HFFc6 (cell line): ENCODE data around the gene SPRY4. TPM values are rescaled to one million over a fixed set of nuclear protein-coding genes. Genes with fewer than 3 reads are reported as not detected.
"Not testable (repeated sequence)": the region's sequence is repeated elsewhere in the genome, so short reads cannot be mapped to it uniquely, and the experiment has no call there.

ENCODE experiments used
- DNase-seq: peaks from one replicate; pipeline ENCODE4 v3.0.0-alpha.2; 2018
- H3K27ac Mint-ChIP-seq: 2 replicates; pipeline ENCODE4 v1.8.0; 2020; ENCODE audit warnings: mild to moderate bottlenecking, mixed read lengths
- H3K27me3 Mint-ChIP-seq: 2 replicates; pipeline ENCODE4 v1.8.0; 2021; ENCODE audit warnings: mild to moderate bottlenecking, moderate library complexity, mixed read lengths; ENCODE audit not compliant: insufficient read depth
- H3K36me3 Mint-ChIP-seq: 2 replicates; pipeline ENCODE4 v1.8.0; 2021; ENCODE audit warnings: low read depth, mixed read lengths
- H3K4me1 Mint-ChIP-seq: 2 replicates; pipeline ENCODE4 v1.8.0; 2020; ENCODE audit warnings: low read depth, mixed read lengths
- H3K4me3 Mint-ChIP-seq: 2 replicates; pipeline ENCODE4 v1.8.0; 2020; ENCODE audit warnings: mild to moderate bottlenecking, moderate library complexity, mixed read lengths
- H3K9me3 Mint-ChIP-seq: 2 replicates; pipeline ENCODE4 v1.8.0; 2020; ENCODE audit warnings: mild to moderate bottlenecking, mixed read lengths
- total RNA-seq, 6 experiments: library from RNA; stranded (reverse); fragmentation: NEBNext Ultra II Directional; extraction: Animal tissue kit (Norgen Biotek cat#: 25700); gene quantifications; 2 replicates in 1 of 6; 3 replicates in 5 of 6; pipeline ENCODE4 v1.2.3, GENCODE V29; 2021
- TF ChIP-seq, protein P1 (sequence below): fragments of 200-600 bp; sonication (generic); IDR thresholded peaks from 2 replicates; pipeline ENCODE4 v1.5.0; 2021; ENCODE audit warnings: antibody characterized with exemption, mild to moderate bottlenecking

The SPRY4 gene
- total RNA-seq, 6 experiments from 2014 or later = 26.1 to 28.9 (median 27.8) TPM

DNA sequence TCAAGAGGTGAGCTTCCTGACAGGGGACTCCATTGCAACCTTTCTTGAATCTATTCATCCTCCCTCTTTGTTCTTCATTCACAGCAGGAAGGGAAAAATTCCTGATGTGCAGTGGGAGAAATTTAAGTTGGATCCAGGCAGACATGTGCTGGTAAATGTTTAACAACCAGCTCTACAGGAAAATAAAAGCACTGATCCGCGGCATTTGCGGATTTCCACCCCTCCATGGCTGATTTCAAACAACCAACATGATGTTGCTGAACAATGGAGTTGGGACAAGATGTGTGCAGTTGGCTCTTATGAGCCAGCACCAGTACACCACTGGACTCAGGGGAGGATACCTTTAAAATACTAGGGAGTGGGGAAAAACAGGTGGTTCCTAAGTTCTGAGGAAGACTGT is 47.0 kb downstream of the SPRY4 start:
- Mint-ChIP-seq H3K4me3 (no peak overlapping the region), H3K27ac (no peak overlapping the region), H3K27me3 (no peaks in the 10 kb centered on the region; the same call in 1 of the 2 replicates), H3K9me3 (no peaks in the 10 kb centered on the region), H3K4me1 (no peaks in the 10 kb centered on the region), H3K36me3 (no peaks in the 10 kb centered on the region)
- no peak for DNase-seq
- TF ChIP-seq, protein P1, sequence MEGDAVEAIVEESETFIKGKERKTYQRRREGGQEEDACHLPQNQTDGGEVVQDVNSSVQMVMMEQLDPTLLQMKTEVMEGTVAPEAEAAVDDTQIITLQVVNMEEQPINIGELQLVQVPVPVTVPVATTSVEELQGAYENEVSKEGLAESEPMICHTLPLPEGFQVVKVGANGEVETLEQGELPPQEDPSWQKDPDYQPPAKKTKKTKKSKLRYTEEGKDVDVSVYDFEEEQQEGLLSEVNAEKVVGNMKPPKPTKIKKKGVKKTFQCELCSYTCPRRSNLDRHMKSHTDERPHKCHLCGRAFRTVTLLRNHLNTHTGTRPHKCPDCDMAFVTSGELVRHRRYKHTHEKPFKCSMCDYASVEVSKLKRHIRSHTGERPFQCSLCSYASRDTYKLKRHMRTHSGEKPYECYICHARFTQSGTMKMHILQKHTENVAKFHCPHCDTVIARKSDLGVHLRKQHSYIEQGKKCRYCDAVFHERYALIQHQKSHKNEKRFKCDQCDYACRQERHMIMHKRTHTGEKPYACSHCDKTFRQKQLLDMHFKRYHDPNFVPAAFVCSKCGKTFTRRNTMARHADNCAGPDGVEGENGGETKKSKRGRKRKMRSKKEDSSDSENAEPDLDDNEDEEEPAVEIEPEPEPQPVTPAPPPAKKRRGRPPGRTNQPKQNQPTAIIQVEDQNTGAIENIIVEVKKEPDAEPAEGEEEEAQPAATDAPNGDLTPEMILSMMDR = no peak

DNA sequence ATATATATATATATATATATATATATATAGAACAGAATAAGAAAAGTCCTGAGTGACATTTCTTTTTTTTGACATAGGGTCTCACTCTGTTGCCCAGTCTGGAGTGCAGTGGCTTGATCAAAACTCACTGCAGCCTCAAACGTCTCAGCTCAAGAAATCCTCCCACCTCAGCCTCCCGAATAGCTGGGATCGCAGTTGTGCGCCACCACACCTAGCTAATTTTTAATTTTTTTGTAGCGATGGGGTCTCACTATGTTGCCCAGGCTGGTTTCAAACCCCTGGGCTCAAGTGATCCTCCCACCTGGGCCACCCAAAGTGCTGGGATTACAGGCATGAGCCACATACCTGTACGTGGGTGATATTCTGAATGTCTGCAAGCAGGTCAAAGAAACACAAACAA is 48.3 kb downstream of the SPRY4 start:
- Mint-ChIP-seq H3K9me3 (no peaks in the 10 kb centered on the region), H3K27ac (no peak overlapping the region), H3K27me3 (peaks cover 3% of the 10 kb centered on the region; the same call in 1 of the 2 replicates), H3K4me3 (no peak overlapping the region), H3K4me1 (no peaks in the 10 kb centered on the region), H3K36me3 (no peaks in the 10 kb centered on the region)
- TF ChIP-seq, protein P1 = no peak
- no peak for DNase-seq

DNA sequence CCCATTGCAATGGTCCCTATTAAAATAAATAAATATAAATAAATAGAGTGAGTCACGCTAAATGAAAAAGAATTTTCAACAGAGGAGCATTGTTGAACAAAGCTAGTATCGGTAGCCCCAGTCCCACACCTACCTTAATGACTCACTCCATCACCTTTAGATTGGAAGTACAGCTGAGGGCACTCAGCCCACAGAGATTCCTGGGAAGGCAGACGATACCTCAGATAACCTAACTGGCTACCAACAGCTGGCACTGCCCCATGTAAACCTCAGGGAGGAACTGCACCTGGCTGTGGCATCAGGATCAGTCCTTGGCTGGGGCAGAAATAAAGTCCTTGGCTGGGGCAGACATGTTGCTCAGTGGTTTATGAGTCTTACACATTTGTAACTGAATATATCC is 49.3 kb downstream of the SPRY4 start:
- Mint-ChIP-seq H3K27me3 (peaks cover 3% of the 10 kb centered on the region; the same call in 1 of the 2 replicates), H3K4me1 (no peaks in the 10 kb centered on the region), H3K4me3 (no peak overlapping the region), H3K9me3 (no peaks in the 10 kb centered on the region), H3K36me3 (no peaks in the 10 kb centered on the region), H3K27ac (no peak overlapping the region)
- DNase-seq = no peak
- TF ChIP-seq, protein P1 = no peak

DNA sequence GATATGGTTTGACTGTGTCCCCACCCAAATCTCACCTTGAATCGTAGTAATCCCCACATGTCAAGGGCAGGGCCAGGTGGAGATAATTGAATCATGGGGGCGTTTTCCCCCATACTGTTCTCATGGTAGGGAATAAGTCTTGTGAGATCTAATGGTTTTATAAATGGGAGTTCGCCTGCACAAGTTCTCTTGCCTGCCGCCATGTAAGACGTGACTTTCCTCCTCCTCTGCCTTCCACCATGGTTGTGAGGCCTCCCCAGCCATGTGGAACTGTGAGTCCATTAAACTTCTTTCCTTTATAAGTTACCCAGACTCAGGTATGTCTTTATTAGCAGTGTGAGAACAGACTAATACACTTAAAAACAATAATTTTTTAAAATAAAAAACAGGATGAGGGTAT is 52.2 kb downstream of the SPRY4 start:
- not testable (repeated sequence) for H3K27ac Mint-ChIP-seq, H3K9me3 Mint-ChIP-seq, DNase-seq, H3K4me1 Mint-ChIP-seq, H3K4me3 Mint-ChIP-seq, H3K27me3 Mint-ChIP-seq, H3K36me3 Mint-ChIP-seq

GRCh38 chr5:142264084-142264483 is 60.7 kb downstream of the SPRY4 start:
- H3K9me3 Mint-ChIP-seq, DNase-seq, H3K27ac Mint-ChIP-seq, H3K27me3 Mint-ChIP-seq, H3K4me3 Mint-ChIP-seq, H3K4me1 Mint-ChIP-seq, H3K36me3 Mint-ChIP-seq: not testable (repeated sequence)

DNA sequence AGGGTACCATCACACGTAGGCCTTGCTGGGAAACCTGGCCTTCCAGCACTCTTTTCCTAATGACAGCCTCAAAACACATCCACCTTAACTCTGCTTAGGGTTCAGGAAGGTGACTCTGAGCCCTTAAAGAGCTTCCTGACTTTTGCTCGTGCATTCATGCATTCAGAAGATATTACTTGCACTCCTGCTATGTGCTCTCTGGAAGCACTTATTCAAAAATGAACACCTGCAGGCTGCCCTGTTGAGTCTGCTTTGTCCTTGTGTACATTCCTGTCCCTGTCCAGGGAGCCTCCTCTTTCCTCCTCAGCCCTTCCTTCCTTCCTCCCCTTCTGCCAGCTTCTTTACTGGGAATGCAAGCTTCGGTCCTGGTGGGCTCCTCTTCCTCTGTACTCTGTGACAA is 61.5 kb downstream of the SPRY4 start:
- Mint-ChIP-seq H3K27ac (no peak overlapping the region), H3K36me3 (peaks cover 4% of the 10 kb centered on the region; the same call in 1 of the 2 replicates), H3K9me3 (peaks cover 9% of the 10 kb centered on the region), H3K4me3 (no peak overlapping the region), H3K4me1 (no peaks in the 10 kb centered on the region), H3K27me3 (peaks cover 3% of the 10 kb centered on the region)
- no peak for DNase-seq
- TF ChIP-seq, protein P1 = no peak

DNA sequence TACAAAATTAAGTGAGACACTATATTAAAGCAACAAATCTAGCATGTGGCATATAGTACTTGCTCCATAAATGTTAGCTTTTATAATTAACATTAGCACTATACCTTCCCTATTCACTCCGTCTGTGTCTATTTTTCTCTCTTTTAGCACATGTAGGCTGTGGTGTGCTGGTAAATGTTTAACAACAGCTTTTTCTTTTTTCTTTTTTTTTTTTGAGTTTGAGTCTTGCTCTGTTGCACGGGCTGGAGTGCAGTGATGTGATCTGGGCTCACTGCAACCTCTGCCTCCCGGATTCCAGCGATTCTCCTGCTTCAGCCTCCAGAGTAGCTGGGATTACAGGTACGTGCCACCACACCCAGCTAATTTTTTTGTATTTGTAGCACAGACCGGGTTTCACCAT is 62.1 kb downstream of the SPRY4 start:
- DNase-seq = no peak
- Mint-ChIP-seq H3K4me1 (no peaks in the 10 kb centered on the region), H3K9me3 (peaks cover 9% of the 10 kb centered on the region), H3K36me3 (peaks cover 4% of the 10 kb centered on the region; the same call in 1 of the 2 replicates), H3K27me3 (peaks cover 5% of the 10 kb centered on the region), H3K4me3 (no peak overlapping the region), H3K27ac (no peak overlapping the region)
- TF ChIP-seq, protein P1 = no peak
